ENCODE results near the gene PACC1. TPM values are rescaled to one million over a fixed set of nuclear protein-coding genes. Genes with fewer than 3 reads are reported as not detected.
A peak's percentile ranks its signal among the peaks of the same experiment; 100 is the strongest.

Gene PACC1
- total RNA-seq (2014; rRNA removed; shearing (Covaris generic); ENCODE audit: low replicate concordance), result 4.8 and 12.6 TPM in 2 replicates

- peaks cover 11% of the 10 kb centered on the region for H3K36me3 ChIP-seq
- DNase-seq, result peak; percentile 93
- H3K9me3 ChIP-seq, result no peaks in the 10 kb centered on the region
- no peaks in the 10 kb centered on the region for H3K27me3 ChIP-seq
- H3K4me3 ChIP-seq, result peak within 1 kb of the TSS; percentile 100
Observed at GRCh38 chr1:212414328-212415106, at the start of gene PACC1. PACC1 (minus strand) TSS chr1:212414886; CDS start chr1:212414757, 129 bp downstream.

- no peak for DNase-seq
- Histone ChIP-seq H3K27me3 (no peaks in the 10 kb centered on the region), H3K9me3 (no peaks in the 10 kb centered on the region), H3K36me3 (no peaks in the 10 kb centered on the region), H3K4me3 (no peak overlapping the region)
Observed at GRCh38 chr1:212463565-212464285, 49.0 kb upstream of the PACC1 start.

GRCh38 chr1:212461916-212462660 is 47.4 kb upstream of the PACC1 start:
- Histone ChIP-seq H3K27me3 (no peaks in the 10 kb centered on the region), H3K4me3 (no peak overlapping the region), H3K9me3 (no peaks in the 10 kb centered on the region), H3K36me3 (no peaks in the 10 kb centered on the region)
- DNase-seq, result no peak

- H3K9me3 ChIP-seq, result no peaks in the 10 kb centered on the region
- no peaks in the 10 kb centered on the region for H3K27me3 ChIP-seq
- H3K4me3 ChIP-seq, result no peak overlapping the region
- no peak for DNase-seq
- no peaks in the 10 kb centered on the region for H3K36me3 ChIP-seq
Observed at GRCh38 chr1:212460376-212460775, 45.7 kb upstream of the PACC1 start.

- Histone ChIP-seq H3K36me3 (no peaks in the 10 kb centered on the region), H3K27me3 (no peaks in the 10 kb centered on the region)
Observed at GRCh38 chr1:212459656-212460055, 45.0 kb upstream of the PACC1 start.

GRCh38 chr1:212458817-212459216 is 44.1 kb upstream of the PACC1 start:
- no peaks in the 10 kb centered on the region for H3K36me3 ChIP-seq
- H3K4me3 ChIP-seq, result no peak overlapping the region
- H3K9me3 ChIP-seq, result no peaks in the 10 kb centered on the region
- no peaks in the 10 kb centered on the region for H3K27me3 ChIP-seq
- no peak for DNase-seq

More at GRCh38 chr1:212459656-212460055, 45.0 kb upstream of the PACC1 start:
- DNase-seq, result no peak
- no peaks in the 10 kb centered on the region for H3K9me3 ChIP-seq
- H3K4me3 ChIP-seq, result no peak overlapping the region

GRCh38 chr1:212457740-212458338 is 43.2 kb upstream of the PACC1 start:
- Histone ChIP-seq H3K27me3 (no peaks in the 10 kb centered on the region), H3K9me3 (no peaks in the 10 kb centered on the region), H3K4me3 (no peak overlapping the region), H3K36me3 (no peaks in the 10 kb centered on the region)
- peak; percentile 24 for DNase-seq

GRCh38 chr1:212455803-212456528 is 41.3 kb upstream of the PACC1 start:
- H3K9me3 ChIP-seq, result no peaks in the 10 kb centered on the region
- H3K36me3 ChIP-seq, result no peaks in the 10 kb centered on the region
- DNase-seq, result peak; percentile 68
- H3K27me3 ChIP-seq, result no peaks in the 10 kb centered on the region
- no peak overlapping the region for H3K4me3 ChIP-seq

GRCh38 chr1:212455401-212455800 is 40.7 kb upstream of the PACC1 start:
- DNase-seq, result no peak
- Histone ChIP-seq H3K9me3 (no peaks in the 10 kb centered on the region), H3K36me3 (no peaks in the 10 kb centered on the region), H3K4me3 (no peak overlapping the region), H3K27me3 (no peaks in the 10 kb centered on the region)

GRCh38 chr1:212454741-212455140 is 40.1 kb upstream of the PACC1 start:
- no peak overlapping the region for H3K4me3 ChIP-seq
- DNase-seq, result no peak

GRCh38 chr1:212453156-212453857 is 38.6 kb upstream of the PACC1 start:
- no peaks in the 10 kb centered on the region for H3K36me3 ChIP-seq

More at GRCh38 chr1:212454741-212455140, 40.1 kb upstream of the PACC1 start:
- H3K27me3 ChIP-seq, result no peaks in the 10 kb centered on the region
- no peaks in the 10 kb centered on the region for H3K36me3 ChIP-seq
- H3K9me3 ChIP-seq, result no peaks in the 10 kb centered on the region

GRCh38 chr1:212452323-212453155 is 37.9 kb upstream of the PACC1 start:
- Histone ChIP-seq H3K27me3 (no peaks in the 10 kb centered on the region), H3K4me3 (no peak overlapping the region), H3K9me3 (no peaks in the 10 kb centered on the region), H3K36me3 (no peaks in the 10 kb centered on the region)
- DNase-seq, result no peak

More at GRCh38 chr1:212453156-212453857, 38.6 kb upstream of the PACC1 start:
- Histone ChIP-seq H3K27me3 (no peaks in the 10 kb centered on the region), H3K9me3 (no peaks in the 10 kb centered on the region), H3K4me3 (no peak overlapping the region)
- DNase-seq, result no peak

GRCh38 chr1:212451416-212452322 is 37.0 kb upstream of the PACC1 start:
- Histone ChIP-seq H3K36me3 (peaks cover 3% of the 10 kb centered on the region; the same call in 1 of the 2 replicates), H3K9me3 (no peaks in the 10 kb centered on the region), H3K27me3 (no peaks in the 10 kb centered on the region), H3K4me3 (no peak overlapping the region)
- DNase-seq, result no peak

- H3K9me3 ChIP-seq, result no peaks in the 10 kb centered on the region
- no peaks in the 10 kb centered on the region for H3K27me3 ChIP-seq
- H3K4me3 ChIP-seq, result no peak overlapping the region
- DNase-seq, result peak; percentile 37
- H3K36me3 ChIP-seq, result peaks cover 9% of the 10 kb centered on the region
Observed at GRCh38 chr1:212450331-212450881, 35.7 kb upstream of the PACC1 start.
